Osteoblast (primary cell): ENCODE results near the gene OXNAD1. TPM values are rescaled to one million over a fixed set of nuclear protein-coding genes. Genes with fewer than 3 reads are reported as not detected.
A peak's percentile ranks its signal among the peaks of the same experiment; 100 is the strongest.

Experiments used
- DNase-seq: peaks from one replicate; pipeline ENCODE4 v3.0.0; 2011; ENCODE audit warnings: low spot score, mixed read lengths; ENCODE audit not compliant: insufficient read length; ENCODE audit errors: missing footprints
- H2AFZ ChIP-seq: 2 replicates; pipeline ENCODE4 v1.6.0; 2011; ENCODE audit warnings: mild to moderate bottlenecking, low read length
- H3K27ac ChIP-seq: 2 replicates; pipeline ENCODE4 v1.5.1; 2011; ENCODE audit warnings: mild to moderate bottlenecking, low read depth, low read length, moderate library complexity
- H3K27me3 ChIP-seq: 2 replicates; pipeline ENCODE4 v1.6.0; 2012; ENCODE audit warnings: mild to moderate bottlenecking, control low read depth, inconsistent platforms, low read length, moderate library complexity; ENCODE audit not compliant: insufficient read depth
- H3K36me3 ChIP-seq: 2 replicates; pipeline ENCODE4 v1.5.1; 2011; ENCODE audit warnings: mild to moderate bottlenecking, low read length, control low read depth, moderate library complexity; ENCODE audit not compliant: insufficient read depth
- H3K4me1 ChIP-seq: 2 replicates; pipeline ENCODE4 v1.5.1; 2011; ENCODE audit warnings: mild to moderate bottlenecking, low read length, control low read depth, moderate library complexity; ENCODE audit not compliant: insufficient read depth
- H3K4me2 ChIP-seq: 2 replicates; pipeline ENCODE4 v1.6.0; 2011; ENCODE audit warnings: mild to moderate bottlenecking, low read length; ENCODE audit not compliant: insufficient read depth
- H3K4me3 ChIP-seq: fragments of 200-600 bp; sonication (generic); 3 replicates; pipeline ENCODE4 v1.5.1; 2012; ENCODE audit warnings: mild to moderate bottlenecking, low read length, inconsistent platforms; ENCODE audit not compliant: insufficient read depth
- H3K79me2 ChIP-seq: 2 replicates; pipeline ENCODE4 v1.6.0; 2012; ENCODE audit warnings: mild to moderate bottlenecking, low read length, control low read depth, inconsistent platforms; ENCODE audit not compliant: insufficient read depth
- H3K9me3 ChIP-seq: 2 replicates; pipeline ENCODE4 v1.5.1; 2011; ENCODE audit warnings: low read depth, low read length, control low read depth
- H4K20me1 ChIP-seq: 2 replicates; pipeline ENCODE4 v1.6.0; 2012; ENCODE audit warnings: mild to moderate bottlenecking, low read length, control low read depth; ENCODE audit not compliant: insufficient read depth
- total RNA-seq: library from RNA; depleted of rRNA; stranded (reverse); fragments of >200 nt; gene quantifications from 2 replicates; pipeline ENCODE4 v1.2.3, GENCODE V29; 2012
- TF ChIP-seq, protein P1 (sequence below): IDR thresholded peaks from 2 replicates; pipeline ENCODE4 v1.5.1; 2011; ENCODE audit warnings: mild to moderate bottlenecking, low read depth, low read length, moderate library complexity; ENCODE audit errors: extremely low read depth

Gene OXNAD1
- total RNA-seq, 1 donor: 11.9 TPM

DNA sequence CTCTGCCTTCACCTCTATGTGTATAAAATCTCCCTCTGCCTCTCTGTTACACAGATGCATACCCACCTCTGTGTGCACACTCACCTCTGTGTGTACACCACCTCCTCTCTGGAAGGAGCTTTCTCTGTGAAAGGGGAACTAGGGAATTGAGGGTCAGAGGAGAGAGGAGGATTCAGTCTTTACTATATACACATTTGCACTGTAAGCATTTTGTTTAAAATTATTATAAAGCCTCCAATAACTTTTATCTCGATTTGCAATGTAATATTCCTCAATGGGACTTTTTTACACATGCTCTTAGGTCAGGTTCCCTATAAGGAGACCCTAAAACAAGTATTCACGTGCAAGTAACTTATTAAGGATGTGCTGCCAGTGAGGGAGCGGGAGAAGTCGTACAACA lies 82.5 kb downstream of the OXNAD1 start:
- Histone ChIP-seq H3K27me3 (no peaks in the 10 kb centered on the region), H3K79me2 (no peaks in the 10 kb centered on the region), H4K20me1 (no peaks in the 10 kb centered on the region), H2AFZ (no peak overlapping the region), H3K36me3 (peaks cover 11% of the 10 kb centered on the region), H3K4me1 (peaks cover 28% of the 10 kb centered on the region), H3K4me2 (no peak overlapping the region), H3K4me3 (no peak overlapping the region), H3K27ac (no peak overlapping the region), H3K9me3 (no peaks in the 10 kb centered on the region)
- DNase-seq: no peak
- TF ChIP-seq, protein P1, sequence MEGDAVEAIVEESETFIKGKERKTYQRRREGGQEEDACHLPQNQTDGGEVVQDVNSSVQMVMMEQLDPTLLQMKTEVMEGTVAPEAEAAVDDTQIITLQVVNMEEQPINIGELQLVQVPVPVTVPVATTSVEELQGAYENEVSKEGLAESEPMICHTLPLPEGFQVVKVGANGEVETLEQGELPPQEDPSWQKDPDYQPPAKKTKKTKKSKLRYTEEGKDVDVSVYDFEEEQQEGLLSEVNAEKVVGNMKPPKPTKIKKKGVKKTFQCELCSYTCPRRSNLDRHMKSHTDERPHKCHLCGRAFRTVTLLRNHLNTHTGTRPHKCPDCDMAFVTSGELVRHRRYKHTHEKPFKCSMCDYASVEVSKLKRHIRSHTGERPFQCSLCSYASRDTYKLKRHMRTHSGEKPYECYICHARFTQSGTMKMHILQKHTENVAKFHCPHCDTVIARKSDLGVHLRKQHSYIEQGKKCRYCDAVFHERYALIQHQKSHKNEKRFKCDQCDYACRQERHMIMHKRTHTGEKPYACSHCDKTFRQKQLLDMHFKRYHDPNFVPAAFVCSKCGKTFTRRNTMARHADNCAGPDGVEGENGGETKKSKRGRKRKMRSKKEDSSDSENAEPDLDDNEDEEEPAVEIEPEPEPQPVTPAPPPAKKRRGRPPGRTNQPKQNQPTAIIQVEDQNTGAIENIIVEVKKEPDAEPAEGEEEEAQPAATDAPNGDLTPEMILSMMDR: no peak

DNA sequence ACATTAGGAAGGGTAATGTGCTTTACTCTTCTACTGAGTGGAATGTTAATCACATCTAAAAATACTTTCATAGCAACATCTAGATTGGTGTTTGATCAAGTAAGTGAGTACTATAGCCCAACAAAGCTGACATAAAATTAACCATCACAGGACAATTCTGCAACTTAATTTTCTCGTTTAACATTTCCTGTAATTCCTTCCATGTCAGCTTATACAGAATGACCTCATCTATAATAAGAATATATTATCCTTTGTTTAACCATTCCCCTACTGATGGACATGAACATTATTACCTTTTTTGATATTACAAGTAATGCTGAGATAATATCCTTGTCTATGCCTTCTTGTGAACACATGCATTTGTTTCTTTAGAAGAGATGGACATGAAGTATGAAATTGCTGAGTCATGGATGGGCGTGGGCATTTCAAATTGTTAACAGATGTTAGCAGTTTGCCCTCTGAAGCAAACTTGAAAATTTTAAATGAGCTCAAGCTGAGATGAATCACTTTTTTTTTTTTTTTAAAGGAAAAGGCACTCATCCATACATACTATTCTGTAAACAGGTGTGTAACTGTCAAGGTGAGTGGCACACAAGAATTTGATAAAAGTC lies 85.1 kb downstream of the OXNAD1 start:
- no peak overlapping the region for H3K4me3 ChIP-seq
- no peaks in the 10 kb centered on the region for H4K20me1 ChIP-seq
- no peaks in the 10 kb centered on the region for H3K9me3 ChIP-seq
- TF ChIP-seq, protein P1: no peak
- H3K27me3 ChIP-seq: no peaks in the 10 kb centered on the region
- peak; percentile 75 for DNase-seq
- peak overlapping the region; percentile 51 for H3K4me2 ChIP-seq
- H3K36me3 ChIP-seq: peaks cover 11% of the 10 kb centered on the region
- no peak overlapping the region for H2AFZ ChIP-seq
- peak overlapping the region; percentile 78 for H3K27ac ChIP-seq
- H3K79me2 ChIP-seq: no peaks in the 10 kb centered on the region
- peaks cover 28% of the 10 kb centered on the region for H3K4me1 ChIP-seq

DNA sequence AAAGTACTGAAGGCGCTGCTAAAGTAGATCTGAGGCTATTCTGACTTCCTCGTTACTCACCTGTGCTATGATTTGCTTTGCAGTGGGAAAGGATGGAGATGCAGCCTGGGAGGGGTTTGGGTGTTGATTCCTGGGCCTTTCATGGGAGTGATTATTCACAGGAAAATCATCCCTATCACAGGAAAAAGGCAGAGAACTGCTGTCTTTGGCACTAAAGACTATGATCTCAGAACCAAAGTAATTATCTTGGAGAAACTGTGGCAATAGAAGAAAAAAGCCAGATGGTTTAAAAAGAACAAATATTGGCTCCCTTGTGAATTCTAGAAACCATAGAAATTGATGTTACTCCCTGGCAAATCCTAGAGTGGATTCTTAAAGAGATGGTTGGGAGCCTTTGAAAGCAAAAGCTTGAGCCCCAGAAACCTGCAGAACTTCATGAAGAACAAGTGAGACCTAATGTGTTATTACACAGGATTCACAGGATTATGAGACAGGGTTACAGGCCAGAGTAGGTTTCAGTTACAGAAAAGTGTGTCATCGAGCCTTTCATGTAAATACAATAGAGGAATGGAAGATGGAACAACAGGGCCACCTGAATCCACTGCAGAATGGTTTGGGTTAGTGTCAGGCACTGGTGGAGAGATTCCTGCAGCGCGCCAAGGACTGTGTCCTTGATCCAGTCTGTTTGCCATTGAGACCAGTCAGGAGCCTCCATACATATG lies 85.7 kb downstream of the OXNAD1 start:
- no peak overlapping the region for H3K4me3 ChIP-seq
- H3K79me2 ChIP-seq: no peaks in the 10 kb centered on the region
- peaks cover 7% of the 10 kb centered on the region for H3K36me3 ChIP-seq
- no peaks in the 10 kb centered on the region for H3K27me3 ChIP-seq
- H3K4me2 ChIP-seq: peak overlapping the region; percentile 51
- peak overlapping the region; percentile 78 for H3K27ac ChIP-seq
- peaks cover 28% of the 10 kb centered on the region for H3K4me1 ChIP-seq
- no peak for DNase-seq
- no peaks in the 10 kb centered on the region for H3K9me3 ChIP-seq
- TF ChIP-seq, protein P1: no peak
- no peaks in the 10 kb centered on the region for H4K20me1 ChIP-seq
- no peak overlapping the region for H2AFZ ChIP-seq

DNA sequence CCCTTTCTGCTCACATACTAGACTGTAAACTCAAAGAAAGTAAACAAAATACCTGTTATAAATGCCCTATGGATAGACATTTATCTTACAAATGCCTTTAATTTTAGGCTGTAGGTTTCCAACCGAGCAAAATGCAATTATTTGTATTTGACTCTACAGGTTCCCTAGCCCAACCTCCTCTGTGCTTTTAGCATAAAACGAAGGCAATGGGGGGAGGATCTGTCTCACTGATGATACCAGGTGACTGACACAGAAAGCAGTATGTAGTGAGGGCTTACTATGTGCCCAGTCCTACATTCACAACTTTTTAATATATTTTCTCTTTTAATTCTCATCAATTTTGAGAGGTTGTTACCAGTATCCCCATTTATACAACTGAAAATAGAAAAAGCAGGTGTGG lies 87.4 kb downstream of the OXNAD1 start:
- Histone ChIP-seq H3K4me1 (peaks cover 28% of the 10 kb centered on the region), H3K27me3 (no peaks in the 10 kb centered on the region), H2AFZ (no peak overlapping the region), H4K20me1 (no peaks in the 10 kb centered on the region), H3K4me2 (no peak overlapping the region), H3K79me2 (no peaks in the 10 kb centered on the region), H3K9me3 (no peaks in the 10 kb centered on the region), H3K27ac (no peak overlapping the region), H3K4me3 (no peak overlapping the region), H3K36me3 (peaks cover 7% of the 10 kb centered on the region)
- TF ChIP-seq, protein P1: no peak
- no peak for DNase-seq
